GM19043 (cell line): ENCODE results near the gene ZNF12.
"Not testable (repeated sequence)": the region's sequence is repeated elsewhere in the genome, so short reads cannot be mapped to it uniquely, and the experiment has no call there.

ENCODE experiments used
- ATAC-seq: cut with Tn5 transposase; IDR thresholded peaks from one replicate; pipeline ENCODE4 v1.9.1; 2021; ENCODE audit warnings: low read depth; ENCODE audit not compliant: unreplicated experiment

ZNF12 gene

DNA sequence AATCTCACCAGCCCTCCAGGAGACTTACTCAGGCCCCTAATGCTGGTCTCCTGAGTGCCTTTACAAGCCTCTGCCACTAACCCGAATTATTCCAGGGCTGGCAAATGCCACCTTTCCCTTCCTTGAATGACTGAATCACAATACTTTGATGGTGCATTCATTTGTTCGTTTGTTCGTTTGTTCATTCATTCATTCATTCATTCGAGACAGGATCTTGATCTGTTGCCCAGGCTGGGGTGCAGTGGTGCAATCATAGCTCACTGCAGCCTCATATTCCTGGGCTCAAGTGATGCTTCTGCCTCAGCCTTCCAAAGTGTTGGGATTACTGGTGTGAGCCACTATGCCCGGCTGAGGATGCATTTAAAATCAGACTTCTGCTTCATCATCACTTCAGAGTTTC is 6.0 kb downstream of the ZNF12 start:
- no peak for ATAC-seq

DNA sequence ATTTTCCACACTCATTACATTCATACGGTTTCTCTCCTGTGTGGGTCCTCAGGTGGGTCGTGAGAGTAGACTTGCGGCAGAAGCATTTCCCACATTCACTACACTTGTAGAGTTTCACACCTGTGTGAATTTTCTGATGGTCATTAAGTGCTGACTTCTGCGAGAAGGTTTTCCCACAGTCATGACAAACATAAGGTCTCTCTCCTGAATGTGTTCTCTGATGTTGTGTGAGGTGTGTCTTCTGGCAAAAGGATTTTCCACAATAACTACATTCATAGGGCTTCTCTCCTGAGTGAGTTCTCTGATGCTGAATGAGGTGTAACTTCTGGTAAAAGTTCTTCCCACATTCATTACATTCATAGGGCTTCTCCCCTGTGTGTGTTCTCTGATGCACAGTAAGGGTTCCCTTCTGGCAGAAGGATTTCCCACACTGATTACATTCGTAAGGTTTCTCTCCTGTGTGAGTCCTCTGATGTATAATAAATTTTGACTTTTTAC is 15.1 kb downstream of the ZNF12 start:
- ATAC-seq: no peak

DNA sequence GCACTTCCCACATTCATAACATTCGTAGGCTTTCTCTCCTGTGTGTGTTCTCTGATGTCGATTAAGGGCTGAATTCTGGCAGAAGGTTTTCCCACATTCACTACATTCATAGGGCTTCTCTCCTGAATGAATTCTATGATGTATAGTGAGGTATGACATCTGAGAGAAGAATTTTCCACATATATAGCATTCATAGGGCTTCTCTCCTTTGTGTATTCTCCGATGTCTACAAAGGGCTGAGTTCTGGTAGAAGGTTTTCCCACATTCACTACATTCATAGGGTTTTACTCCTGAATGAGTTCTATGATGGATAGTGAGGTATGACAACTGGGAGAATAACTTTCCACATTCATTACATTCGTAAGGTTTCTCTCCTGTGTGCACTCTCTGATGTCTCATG is 15.6 kb downstream of the ZNF12 start:
- no peak for ATAC-seq

DNA sequence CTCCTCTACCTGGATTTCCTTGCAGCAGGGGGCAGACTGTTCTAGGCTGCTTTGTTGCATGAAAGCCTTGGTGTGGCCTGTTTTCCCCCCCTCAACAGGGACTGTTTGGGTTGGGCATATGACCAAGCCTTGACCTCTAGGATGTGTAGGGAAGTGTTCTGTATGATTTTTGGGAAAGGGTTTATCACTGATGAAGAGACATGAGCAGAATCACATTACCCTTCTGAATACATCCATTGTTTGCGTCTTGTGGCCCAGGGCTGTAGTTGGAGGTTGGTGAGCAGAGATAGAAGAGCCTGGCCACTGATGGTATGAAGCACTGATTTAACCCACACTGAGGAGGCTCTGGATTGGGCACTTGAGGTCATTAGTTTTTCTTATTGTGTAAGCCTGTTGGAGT is 26.6 kb downstream of the ZNF12 start:
- no peak for ATAC-seq

DNA sequence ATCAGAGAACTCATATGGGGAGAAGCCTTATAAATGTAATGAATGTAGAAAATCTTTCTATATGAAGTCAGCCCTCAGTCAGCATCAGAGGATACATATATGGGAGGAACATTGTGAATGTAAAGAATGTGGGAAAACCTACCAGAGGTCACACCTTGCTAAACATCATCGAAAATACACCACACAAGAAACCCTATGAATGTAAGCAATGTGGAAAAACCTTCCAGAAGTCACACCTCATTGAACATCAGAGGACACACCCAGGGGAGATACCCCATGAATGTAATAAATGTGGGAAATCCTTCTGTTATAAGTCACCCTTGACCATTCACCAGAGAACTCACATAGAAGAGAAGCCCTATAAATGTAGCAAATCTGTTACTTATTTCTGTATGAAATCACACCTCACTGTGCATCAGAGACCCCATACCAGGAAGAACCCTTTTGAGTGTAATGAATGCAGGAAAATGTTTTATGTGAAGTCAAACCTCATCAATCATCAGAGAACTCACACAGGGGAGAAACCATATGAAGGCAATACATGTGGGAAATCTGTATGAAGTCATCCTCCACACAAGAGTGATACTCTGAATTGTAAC is 30.8 kb downstream of the ZNF12 start:
- no peak for ATAC-seq

DNA sequence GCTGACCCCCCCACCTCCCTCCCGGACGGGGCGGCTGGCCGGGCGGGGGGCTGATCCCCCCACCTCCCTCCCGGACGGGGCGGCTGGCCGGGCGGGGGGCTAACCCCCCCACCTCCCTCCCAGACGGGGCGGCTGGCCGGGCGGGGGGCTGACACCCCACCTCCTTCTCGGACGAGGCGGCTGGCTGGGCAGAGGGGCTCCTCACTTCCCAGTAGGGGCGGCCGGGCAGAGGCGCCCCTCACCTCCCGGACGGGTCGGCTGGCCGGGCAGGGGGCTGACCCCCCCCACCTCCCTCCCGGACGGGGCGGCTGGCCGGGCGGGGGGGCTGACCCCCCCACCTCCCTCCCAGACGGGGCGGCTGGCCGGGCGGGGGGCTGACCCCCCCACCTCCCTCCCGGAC is 35.9 kb downstream of the ZNF12 start:
- ATAC-seq: not testable (repeated sequence)

DNA sequence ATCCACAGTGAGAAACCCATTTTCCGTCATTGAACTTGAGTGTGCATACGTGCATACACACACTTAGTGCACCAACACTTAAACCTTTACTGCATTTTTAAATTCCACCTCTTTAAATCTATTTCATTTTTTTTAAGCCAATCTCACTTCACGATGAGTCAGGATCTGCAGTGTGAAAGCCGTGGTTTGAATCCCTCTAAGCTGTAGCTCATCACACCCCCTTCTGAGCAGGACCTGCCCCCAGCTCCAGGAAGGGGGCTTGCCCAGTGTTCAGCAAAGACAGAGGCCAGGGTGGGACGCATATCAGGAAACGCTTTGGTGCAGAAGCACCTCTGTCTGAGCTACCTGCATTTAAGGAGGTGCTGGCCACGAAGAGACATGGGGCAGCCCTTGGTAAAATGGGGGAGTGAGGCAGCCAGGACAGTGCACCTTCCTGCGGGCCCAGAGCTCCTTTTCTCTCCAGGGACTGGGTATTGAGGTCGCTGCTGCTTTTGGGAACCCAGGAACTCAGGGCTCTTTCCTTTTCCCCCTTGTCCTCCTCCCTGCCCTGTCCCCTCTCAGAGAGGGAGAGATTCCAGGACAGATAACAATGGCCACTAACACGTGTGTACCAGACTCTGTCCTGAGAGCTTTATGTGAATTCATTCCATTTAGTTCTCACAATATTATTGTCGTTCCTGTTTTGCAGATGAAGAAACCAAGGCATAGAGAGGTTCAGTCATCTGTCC is 48.0 kb downstream of the ZNF12 start:
- ATAC-seq: no peak

DNA sequence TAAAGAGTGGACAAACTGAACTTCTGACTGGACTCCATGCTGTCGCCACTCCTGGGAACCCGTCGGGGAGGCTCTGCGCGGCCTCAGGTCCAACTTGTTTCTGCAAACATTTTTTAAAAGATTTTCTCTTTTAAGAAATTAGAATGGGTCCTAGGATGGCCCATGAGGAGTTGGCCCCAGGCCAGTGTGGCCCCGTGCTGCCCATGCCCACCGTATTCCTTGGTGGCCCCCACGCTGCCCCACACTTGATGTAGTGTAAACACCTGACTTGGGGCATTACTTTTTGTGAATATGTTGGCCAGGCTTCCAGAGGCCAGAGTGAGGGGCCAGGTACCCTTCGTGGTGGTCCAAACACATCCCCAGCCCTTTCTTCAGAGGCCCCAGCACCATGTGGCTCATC is 50.3 kb downstream of the ZNF12 start:
- no peak for ATAC-seq

DNA sequence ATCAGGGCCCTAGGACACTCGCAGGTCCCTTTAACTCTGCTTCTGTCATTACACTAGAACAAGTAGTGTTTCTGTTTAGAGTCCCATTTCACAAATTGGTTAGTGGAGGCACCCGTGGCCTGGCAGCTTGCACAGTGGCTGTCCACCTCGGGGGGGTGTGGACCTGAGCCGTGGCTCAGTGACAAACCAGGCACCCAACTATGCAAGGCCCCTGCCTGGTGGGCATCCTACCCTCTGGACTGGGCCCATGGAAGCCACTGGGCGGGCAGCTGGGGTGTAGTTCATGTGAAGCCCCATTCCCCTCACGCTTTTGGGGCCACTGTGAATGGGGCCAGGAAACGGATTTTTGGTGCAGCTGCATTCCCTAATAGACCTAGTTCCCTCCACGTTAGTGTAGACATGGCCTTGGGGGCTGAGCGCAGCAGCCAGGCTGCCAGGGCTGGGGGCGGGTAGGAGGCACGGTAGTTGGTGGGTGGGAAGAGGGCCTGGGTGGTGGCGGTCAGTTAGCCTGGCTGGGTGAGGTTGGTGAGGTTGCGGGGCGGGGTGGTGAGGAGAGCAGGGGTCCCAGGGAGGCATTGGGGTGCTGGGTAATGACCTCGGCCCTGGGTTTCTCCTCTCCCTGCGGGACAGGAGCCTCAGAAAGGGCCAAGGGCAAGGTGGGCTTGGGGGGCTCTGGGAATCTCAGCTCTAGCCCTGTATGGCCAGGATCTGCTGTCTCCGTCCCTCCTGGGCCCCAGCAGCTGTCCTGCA is 50.9 kb downstream of the ZNF12 start:
- no peak for ATAC-seq

DNA sequence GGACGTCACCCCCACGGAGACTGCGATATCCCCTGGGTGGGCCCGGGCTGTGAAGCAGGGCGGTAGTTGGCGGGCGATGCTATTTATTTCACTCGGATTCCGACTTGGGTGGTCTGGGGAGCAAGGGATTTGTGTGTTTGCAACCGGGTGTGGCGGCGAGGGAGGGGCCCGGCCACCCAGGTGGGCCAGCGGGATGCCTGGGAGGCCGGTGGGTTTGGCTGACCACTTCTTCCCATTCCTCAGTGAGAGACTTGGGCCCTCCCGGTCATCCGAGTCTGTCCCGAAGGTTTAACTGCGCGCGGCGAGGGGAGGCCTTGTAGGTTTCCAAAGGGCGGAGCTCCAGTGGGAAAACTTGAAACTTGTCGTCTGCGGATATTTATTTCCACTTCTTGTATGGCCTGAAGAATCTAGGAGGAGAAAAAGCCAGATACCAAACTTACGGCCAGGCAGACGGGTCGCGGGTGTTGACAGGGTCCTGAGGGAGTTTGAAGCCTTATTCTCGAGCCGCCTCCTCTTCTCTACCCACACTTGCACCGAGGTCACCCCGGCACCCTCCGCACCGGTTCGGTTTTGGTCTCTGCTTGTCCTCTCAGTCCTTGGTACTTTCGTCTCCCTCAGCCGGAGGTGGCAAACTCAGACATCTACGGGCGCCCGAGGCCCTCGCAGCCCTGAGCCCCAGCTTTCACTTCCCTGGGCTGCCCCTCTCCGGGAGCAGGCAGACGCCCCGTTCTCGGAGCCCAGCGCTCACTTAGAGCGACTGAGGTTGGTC is 51.7 kb downstream of the ZNF12 start:
- ATAC-seq: no peak

DNA sequence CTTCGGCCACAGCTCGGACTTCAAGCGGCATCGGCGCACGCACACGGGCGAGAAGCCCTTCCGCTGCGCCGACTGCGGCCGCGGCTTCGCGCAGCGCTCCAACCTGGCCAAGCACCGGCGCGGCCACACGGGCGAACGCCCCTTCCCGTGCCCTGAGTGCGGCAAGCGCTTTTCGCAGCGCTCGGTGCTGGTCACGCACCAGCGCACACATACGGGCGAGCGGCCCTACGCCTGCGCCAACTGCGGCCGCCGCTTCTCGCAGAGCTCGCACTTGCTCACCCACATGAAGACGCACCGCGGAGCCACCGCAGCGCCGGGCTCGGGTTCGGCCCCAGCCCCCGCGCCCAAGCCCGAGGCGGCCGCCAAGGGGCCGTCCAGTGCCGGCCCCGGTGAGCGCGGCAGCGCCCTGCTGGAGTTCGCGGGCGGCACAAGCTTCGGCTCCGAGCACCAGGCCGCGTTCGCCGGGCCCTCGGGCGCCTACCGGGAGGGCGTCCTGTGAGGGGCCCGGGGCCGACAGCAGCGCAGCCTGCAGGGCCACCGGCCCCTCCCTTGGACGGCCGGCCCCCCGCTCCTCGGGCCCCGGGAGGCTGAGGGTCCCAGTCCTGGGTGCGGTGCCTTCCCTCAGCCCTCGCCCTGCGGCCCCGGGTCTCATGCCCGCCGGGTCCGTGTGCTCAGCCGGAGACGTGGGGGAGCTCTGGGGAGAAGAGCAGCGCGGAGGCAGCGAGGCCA is 52.5 kb downstream of the ZNF12 start:
- ATAC-seq: no peak

DNA sequence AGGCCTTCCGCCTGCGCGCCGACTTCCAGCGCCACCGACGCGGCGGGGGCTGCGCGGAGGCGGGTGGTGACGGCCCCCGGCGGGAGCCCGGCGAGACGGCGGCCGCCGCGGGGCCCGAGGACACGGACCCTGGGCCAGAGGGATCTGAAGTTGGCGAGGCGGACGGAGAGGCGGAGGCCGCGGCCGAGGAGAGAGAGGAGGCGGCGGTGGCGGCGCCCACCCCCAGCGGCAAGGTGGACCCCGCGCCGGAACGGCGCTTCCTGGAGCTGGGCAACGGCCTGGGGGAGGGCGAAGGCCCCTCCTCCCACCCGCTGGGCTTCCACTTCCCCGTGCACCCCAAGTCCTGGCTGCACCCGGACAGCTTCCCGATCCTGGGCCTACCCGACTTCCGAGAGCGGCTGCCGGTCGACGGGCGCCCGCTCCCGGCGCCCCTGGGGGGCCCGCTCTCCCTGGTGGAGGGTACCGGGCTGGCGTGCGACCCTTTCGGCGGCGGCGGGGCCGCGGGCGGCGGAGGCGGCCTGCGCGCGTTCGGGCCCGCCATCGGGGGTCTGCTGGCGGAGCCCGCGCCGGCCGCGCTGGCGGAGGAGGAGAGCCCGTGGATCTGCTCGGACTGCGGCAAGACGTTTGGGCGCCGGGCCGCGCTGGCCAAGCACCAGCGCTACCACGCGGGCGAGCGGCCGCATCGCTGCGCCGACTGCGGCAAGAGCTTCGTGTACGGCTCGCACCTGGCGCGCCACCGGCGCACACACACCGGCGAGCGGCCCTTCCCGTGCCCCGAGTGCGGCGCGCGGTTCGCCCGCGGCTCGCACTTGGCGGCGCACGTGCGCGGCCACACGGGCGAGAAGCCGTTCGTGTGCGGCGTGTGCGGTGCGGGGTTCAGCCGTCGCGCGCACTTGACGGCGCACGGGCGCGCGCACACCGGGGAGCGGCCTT is 53.4 kb downstream of the ZNF12 start:
- ATAC-seq: no peak

DNA sequence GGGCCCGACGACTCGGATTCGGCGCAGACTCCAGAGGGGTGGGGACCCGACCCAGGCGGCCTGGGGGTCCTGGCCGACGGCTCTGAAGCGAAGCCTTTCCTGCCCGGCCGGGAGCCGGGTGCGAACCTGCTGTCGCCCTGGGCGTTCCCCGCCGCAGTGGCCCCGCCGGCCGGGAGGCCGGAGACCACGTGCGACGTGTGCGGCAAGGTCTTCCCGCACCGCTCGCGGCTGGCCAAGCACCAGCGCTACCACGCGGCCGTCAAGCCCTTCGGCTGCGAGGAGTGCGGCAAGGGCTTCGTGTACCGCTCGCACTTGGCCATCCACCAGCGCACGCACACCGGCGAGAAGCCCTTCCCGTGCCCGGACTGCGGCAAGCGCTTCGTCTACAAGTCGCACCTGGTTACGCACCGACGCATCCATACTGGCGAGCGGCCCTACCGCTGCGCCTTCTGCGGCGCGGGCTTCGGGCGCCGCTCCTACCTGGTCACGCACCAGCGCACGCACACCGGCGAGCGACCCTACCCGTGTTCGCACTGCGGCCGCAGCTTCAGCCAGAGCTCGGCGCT is 54.2 kb downstream of the ZNF12 start:
- ATAC-seq: no peak

DNA sequence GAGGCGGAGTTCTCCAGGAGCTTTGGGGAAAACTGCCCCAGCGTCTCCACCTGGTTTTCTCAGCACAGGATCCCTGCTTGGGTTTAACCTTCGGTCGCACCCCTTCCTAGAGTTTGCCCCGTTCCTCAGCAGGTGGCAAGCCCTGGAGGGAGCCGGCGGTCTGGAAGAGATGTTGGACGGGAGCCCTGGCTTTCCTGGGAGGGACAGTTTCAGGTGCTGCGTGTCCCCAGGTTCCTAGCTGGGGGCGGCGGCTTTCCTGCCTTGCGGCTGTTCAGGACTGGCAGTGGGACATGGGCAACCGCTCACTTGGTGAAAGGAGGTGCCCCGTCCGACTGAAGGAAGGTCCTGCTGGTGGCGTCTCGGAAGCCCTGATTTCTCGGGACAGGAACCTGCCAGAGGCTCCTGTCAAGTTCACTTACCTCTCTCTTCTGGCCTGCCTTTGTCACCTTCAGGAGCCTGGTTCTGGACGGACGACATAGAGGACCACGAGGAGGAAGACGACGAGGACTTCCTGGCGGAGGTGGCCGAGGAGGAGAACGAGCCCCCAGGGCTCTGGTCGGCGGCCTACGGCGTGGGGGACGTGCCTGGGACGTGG is 54.8 kb downstream of the ZNF12 start:
- no peak for ATAC-seq

DNA sequence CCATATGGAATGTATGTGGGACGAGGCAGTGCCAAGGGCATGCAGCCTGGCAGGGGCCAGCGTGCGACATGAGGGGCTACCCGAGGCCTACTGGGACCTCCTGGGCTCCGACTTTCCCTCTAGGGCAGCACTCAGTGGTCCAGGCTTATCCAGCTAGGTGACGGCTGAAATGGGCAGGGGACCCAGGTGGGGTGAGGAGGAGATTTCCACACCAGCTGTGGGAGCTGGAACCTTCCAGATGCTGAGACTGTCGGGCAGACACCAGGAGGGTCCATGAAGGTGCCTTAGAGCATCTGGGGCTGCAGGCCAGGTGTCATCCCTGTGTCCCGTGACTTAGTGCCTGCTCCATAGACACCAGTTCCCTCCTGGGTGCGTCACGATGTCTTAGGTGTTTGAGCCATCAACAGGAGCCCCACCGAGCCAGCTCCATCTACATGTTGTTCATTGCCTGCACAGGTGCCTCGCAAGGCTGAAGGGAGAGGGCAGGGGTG is 56.2 kb downstream of the ZNF12 start:
- no peak for ATAC-seq

DNA sequence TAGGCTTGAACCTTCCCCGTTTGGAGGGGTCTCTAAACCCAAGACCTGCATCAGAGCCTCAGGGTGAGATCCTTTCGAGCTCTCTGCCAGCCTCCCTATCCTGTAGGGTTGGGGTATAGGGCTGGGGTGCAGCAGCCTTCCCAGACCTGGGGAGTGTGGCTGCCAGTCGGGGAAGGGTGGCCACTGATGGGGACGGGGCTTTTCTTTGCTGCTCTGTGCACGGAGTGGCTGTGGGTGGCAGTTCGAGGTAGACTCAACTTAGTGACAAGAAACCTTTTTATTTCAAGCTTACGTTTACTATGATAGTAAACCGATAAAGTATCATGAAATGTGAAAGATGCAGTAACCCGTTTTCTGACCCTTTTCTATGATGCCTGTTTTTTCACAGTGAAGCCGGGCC is 56.7 kb downstream of the ZNF12 start:
- no peak for ATAC-seq

DNA sequence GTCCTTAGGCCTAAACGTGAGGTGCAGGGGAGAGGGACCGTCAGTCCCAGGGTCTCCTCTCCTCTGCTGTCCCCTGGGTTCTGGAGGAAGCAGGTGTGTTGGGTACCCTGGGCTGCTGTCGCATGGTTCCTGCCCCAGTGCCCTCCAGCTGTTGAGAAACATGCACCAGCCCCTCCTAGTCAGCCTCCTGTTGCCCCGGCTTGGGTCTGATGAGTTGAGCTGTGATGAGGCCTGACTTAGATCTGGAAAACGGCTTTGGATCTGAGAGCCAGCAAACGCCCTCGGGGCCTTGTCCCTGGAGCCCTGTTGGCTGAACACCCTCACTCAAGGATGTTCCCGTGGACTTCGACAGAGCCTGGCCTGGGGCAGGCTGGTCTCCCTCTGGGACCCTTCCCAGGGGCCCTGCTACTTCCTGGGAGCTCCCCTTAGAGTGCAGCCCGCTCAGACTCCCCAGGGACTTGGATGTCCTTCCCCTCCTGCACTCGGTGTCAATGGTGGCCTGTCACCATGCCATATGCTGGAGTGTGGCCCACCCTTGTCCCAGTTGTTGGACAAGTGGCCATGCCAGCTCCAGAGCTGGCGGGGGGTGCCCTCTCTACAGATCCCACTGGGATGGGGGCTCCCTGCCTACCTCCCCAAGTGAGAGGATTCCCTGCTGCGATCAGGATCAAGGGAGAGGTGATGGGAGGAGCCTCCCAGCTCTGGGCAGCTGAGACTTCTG is 57.3 kb downstream of the ZNF12 start:
- ATAC-seq: no peak

DNA sequence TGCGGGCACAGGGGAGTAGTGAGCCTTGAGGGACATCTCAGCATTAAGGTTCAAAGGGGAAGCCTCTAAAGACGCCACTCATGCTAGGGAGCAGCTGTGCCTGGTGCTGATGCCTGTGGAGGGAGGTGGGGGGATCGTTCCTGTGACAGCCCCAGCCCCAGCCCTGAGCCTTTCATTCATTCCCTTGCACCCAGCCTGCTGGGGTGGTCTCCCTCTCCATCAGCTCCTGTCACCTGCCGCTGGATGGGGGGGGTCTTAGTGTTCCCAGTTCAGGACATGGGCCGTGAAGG is 58.0 kb downstream of the ZNF12 start:
- ATAC-seq: no peak
